GM12878 (cell line): ENCODE data around the gene CREG2.

Source experiments
- ATF3 ChIP-seq: IDR thresholded peaks from 2 replicates; pipeline ENCODE4 v1.6.1; 2011; ENCODE audit warnings: low read depth, mild to moderate bottlenecking, low read length, moderate library complexity, borderline replicate concordance; ENCODE audit errors: extremely low read depth
- CHD4 ChIP-seq: fragments of 200-600 bp; sonication (generic); IDR thresholded peaks from 2 replicates; pipeline ENCODE4 v1.6.1; 2016; ENCODE audit warnings: mild to moderate bottlenecking
- EED ChIP-seq: sonication (generic); IDR thresholded peaks from 2 replicates; pipeline ENCODE4 v1.6.1; 2016; ENCODE audit warnings: antibody characterized with exemption, low read depth
- NFIC ChIP-seq: IDR thresholded peaks from 2 replicates; pipeline ENCODE4 v1.6.1; 2012; ENCODE audit warnings: low read depth, mild to moderate bottlenecking, inconsistent platforms, low read length, moderate library complexity
- POLR2A ChIP-seq: IDR thresholded peaks from 2 replicates; pipeline ENCODE4 v1.6.1; 2011; ENCODE audit warnings: low read depth, mild to moderate bottlenecking, low read length
- POLR2AphosphoS2 ChIP-seq: IDR thresholded peaks from 2 replicates; pipeline ENCODE4 v1.6.1; 2011; ENCODE audit warnings: low read depth, mild to moderate bottlenecking, low read length, improper control_type of control experiment, moderate library complexity
- POLR2AphosphoS5 ChIP-seq: IDR thresholded peaks from 2 replicates; pipeline ENCODE4 v1.6.1; 2011; ENCODE audit warnings: mild to moderate bottlenecking, low read length, inconsistent platforms
- SREBF1 ChIP-seq: IDR thresholded peaks from 2 replicates; pipeline ENCODE4 v1.6.1; 2012; ENCODE audit warnings: mild to moderate bottlenecking, low read length
- TCF7 ChIP-seq: IDR thresholded peaks from 2 replicates; pipeline ENCODE4 v1.6.1; 2014; ENCODE audit warnings: antibody characterized with exemption, borderline replicate concordance
- TF ChIP-seq, protein P1 (sequence below), 3 experiments: IDR thresholded peaks in 2 of 3; conservative IDR thresholded peaks in 1 of 3; 2 replicates each; pipeline ENCODE4 v1.5.1; 2011; ENCODE audit warnings: low read depth in 3 of 3, low read length in 3 of 3, mild to moderate bottlenecking in 3 of 3, control low read depth in 2 of 3, moderate library complexity in 2 of 3, inconsistent platforms in 1 of 3, mixed read lengths in 1 of 3; ENCODE audit not compliant: control insufficient read depth in 2 of 3, insufficient read depth in 1 of 3; ENCODE audit errors: extremely low read depth in 1 of 3
- TF ChIP-seq, protein P2 (sequence below): IDR thresholded peaks from 2 replicates; pipeline ENCODE4 v1.6.1; 2012; ENCODE audit warnings: mild to moderate bottlenecking, low read depth, low read length

GRCh38 chr2:101356055-101356454 is 31.2 kb downstream of the CREG2 start:
- TF ChIP-seq TCF7 (no peak), POLR2AphosphoS5 (no peak), ATF3 (no peak), NFIC (no peak), POLR2A (no peak), SREBF1 (no peak), CHD4 (no peak), EED (no peak), POLR2AphosphoS2 (no peak)
- TF ChIP-seq, protein P1, sequence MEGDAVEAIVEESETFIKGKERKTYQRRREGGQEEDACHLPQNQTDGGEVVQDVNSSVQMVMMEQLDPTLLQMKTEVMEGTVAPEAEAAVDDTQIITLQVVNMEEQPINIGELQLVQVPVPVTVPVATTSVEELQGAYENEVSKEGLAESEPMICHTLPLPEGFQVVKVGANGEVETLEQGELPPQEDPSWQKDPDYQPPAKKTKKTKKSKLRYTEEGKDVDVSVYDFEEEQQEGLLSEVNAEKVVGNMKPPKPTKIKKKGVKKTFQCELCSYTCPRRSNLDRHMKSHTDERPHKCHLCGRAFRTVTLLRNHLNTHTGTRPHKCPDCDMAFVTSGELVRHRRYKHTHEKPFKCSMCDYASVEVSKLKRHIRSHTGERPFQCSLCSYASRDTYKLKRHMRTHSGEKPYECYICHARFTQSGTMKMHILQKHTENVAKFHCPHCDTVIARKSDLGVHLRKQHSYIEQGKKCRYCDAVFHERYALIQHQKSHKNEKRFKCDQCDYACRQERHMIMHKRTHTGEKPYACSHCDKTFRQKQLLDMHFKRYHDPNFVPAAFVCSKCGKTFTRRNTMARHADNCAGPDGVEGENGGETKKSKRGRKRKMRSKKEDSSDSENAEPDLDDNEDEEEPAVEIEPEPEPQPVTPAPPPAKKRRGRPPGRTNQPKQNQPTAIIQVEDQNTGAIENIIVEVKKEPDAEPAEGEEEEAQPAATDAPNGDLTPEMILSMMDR (IDR thresholded peaks at IDR 0.05 in 2 of 3, conservative IDR thresholded peaks at IDR 0.05 in 1 of 3; ENCODE audit: control insufficient read depth in 2 of 3, extremely low read depth in 1 of 3, insufficient read depth in 1 of 3, low read depth in 3 of 3, low read length in 3 of 3) = no peak
- TF ChIP-seq, protein P2, sequence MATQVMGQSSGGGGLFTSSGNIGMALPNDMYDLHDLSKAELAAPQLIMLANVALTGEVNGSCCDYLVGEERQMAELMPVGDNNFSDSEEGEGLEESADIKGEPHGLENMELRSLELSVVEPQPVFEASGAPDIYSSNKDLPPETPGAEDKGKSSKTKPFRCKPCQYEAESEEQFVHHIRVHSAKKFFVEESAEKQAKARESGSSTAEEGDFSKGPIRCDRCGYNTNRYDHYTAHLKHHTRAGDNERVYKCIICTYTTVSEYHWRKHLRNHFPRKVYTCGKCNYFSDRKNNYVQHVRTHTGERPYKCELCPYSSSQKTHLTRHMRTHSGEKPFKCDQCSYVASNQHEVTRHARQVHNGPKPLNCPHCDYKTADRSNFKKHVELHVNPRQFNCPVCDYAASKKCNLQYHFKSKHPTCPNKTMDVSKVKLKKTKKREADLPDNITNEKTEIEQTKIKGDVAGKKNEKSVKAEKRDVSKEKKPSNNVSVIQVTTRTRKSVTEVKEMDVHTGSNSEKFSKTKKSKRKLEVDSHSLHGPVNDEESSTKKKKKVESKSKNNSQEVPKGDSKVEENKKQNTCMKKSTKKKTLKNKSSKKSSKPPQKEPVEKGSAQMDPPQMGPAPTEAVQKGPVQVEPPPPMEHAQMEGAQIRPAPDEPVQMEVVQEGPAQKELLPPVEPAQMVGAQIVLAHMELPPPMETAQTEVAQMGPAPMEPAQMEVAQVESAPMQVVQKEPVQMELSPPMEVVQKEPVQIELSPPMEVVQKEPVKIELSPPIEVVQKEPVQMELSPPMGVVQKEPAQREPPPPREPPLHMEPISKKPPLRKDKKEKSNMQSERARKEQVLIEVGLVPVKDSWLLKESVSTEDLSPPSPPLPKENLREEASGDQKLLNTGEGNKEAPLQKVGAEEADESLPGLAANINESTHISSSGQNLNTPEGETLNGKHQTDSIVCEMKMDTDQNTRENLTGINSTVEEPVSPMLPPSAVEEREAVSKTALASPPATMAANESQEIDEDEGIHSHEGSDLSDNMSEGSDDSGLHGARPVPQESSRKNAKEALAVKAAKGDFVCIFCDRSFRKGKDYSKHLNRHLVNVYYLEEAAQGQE = no peak
